ENCODE measurements around the gene TMEM37.

DNA sequence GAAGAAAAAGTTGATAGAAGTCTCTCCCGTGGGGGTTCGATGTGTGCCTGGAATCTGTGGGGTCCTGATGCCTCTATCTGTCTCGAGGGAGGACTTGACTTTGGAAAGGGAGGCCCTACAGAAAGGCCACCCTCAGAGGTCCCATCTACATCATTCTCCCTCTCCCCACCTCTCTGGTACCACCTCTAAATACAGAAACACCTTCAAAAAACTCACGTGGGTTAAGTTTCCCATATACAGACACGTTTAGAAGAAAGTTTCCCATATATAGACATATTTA is 5.3 kb upstream of the TMEM37 start:
- TF ChIP-seq EZH2 (IDR thresholded peaks at IDR 0.05; ENCODE audit: borderline replicate concordance, low read depth, low read length, poor library complexity, severe bottlenecking): no peak
- TF ChIP-seq, protein P1, sequence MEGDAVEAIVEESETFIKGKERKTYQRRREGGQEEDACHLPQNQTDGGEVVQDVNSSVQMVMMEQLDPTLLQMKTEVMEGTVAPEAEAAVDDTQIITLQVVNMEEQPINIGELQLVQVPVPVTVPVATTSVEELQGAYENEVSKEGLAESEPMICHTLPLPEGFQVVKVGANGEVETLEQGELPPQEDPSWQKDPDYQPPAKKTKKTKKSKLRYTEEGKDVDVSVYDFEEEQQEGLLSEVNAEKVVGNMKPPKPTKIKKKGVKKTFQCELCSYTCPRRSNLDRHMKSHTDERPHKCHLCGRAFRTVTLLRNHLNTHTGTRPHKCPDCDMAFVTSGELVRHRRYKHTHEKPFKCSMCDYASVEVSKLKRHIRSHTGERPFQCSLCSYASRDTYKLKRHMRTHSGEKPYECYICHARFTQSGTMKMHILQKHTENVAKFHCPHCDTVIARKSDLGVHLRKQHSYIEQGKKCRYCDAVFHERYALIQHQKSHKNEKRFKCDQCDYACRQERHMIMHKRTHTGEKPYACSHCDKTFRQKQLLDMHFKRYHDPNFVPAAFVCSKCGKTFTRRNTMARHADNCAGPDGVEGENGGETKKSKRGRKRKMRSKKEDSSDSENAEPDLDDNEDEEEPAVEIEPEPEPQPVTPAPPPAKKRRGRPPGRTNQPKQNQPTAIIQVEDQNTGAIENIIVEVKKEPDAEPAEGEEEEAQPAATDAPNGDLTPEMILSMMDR (conservative IDR thresholded peaks at IDR 0.05; ENCODE audit: low read depth, low read length): no peak
